Anterior cingulate cortex (tissue), 58 donors: ENCODE data around the gene PARD3B.
A peak's percentile ranks its signal among the peaks of the same experiment; 100 is the strongest.

Experiments
- DNase-seq, 58 donors: peaks; one replicate each; lab custom pipeline; 2025; lab: John Stamatoyannopoulos, UW

Gene PARD3B

GRCh38 chr2:204877691-204878090 lies 332.4 kb downstream of the PARD3B start:
- DNase-seq = no peak

DNA sequence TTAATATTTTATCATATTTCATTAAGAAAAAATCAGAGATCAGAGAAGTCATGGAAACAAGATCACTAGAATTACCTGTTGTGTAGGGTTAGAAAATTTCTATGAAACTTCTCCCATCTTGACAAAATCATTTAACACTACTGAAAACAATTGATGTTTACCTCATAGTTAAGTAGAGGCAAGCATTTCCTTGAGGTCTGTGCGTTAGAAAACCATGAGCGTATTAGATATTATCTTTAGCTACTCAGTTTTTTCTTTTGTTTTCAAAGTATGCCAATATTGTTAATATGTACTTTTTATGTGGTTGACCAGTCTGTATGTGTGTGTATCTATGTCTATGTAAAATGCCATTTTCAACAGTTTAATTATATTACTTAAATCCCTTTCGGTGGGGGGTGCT lies 335.7 kb downstream of the PARD3B start:
- DNase-seq = no peak

DNA sequence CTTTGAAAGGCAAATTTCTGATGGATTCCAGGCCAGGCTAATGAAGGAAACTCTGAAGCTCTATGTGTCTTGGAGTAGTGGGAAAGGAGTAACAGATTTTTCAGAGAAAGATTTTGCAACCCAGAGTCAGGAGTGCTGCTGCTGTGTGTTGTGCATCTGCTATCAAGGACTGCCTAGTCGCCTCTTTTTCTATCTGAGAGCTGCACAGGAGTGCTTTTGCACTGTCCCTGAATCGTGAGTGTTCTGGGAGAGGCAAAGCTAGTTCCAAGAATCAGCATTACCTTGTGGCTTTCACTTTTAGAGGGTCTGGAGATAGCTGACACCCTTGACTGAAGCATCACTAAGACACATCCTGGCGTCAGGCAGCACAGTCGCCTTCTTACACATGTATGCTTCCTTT lies 336.4 kb downstream of the PARD3B start:
- DNase-seq = peak in 3 of 58 donors; percentile 7 to 35 (median 15)

DNA sequence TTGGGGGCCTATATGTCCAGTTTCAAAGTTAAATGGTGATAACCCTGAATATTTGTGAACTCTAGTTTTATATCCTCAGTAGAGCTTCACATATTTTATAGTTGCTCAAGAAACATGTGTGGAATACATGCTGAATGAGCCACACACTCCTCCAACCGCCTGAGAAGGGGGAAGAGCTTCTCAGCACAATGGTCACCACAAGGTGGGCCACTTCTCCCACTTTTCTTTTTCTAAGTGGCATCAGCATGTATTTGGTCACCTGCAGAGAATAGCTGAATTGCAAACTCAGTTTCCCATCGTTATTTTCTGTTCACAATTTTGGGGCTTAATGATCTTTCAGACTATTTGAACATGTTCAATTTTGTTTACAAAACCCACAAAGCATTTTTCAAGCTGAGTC lies 340.5 kb downstream of the PARD3B start:
- no peak for DNase-seq

- no peak for DNase-seq
Observed at GRCh38 chr2:204886713-204887112, 341.4 kb downstream of the PARD3B start.

- DNase-seq = peak in 1 of 58 donors; percentile 2
Observed at GRCh38 chr2:204888222-204888621, 342.9 kb downstream of the PARD3B start.

GRCh38 chr2:204890680-204891079 lies 345.4 kb downstream of the PARD3B start:
- DNase-seq = no peak

DNA sequence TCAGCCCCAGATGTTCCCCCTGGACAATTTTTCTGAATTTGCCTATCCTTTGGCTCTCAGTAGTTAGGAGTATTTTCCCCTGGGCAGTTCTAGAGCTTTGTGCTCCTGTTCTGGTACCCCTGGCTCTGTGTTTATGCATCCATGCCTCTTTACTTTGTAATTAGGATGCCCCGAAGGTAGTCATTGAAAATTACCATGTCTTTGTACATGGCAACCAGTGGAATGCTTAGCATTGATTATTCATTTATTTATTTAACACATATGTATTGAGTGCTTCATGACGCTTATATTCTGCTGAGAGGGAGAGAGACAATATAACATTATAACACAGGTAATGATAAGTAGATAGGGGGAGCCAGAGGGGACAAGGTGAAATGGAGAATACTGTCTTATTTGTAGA lies 346.5 kb downstream of the PARD3B start:
- DNase-seq = no peak

GRCh38 chr2:204892506-204893255 lies 347.4 kb downstream of the PARD3B start:
- no peak for DNase-seq

DNA sequence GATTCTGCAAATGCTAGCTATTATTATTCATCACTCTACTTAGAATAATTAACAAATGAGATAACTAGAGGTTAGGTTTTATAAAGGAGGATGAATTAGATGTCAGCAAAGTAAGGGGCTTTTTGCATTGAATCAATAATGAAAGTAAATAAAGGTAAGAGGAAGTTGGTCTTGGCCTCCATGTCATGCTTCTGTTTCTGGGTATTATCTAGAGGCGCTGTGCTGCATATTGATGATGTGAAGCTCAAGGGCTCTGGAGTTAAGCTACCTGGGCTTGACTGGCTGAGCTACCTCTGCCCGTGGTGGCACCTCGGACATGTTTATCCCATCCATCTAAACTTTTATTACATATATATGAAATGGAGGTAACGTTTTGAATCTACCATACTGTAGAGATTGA lies 350.9 kb downstream of the PARD3B start:
- DNase-seq = no peak

DNA sequence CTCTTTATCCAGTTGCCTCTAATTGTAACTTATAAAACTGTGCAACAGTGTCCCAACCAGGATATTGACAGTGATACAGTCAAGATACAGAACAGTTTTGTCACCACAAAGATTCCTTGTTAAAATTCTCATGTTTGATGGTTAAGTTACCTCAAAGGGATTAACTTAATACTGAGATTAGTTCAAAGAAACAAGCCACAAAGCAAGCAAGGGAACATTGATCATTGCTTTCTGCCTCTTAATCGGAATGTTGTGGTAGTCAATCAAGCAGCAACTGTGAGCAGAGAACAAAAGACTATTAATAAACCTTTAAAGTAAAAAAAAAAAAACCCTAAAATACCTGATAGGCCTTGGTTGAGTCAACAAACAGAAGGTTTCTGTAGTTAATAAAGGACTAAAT lies 352.3 kb downstream of the PARD3B start:
- DNase-seq = no peak

GRCh38 chr2:204898928-204899640 lies 353.8 kb downstream of the PARD3B start:
- no peak for DNase-seq

- no peak for DNase-seq
Observed at GRCh38 chr2:204899983-204900382, 354.7 kb downstream of the PARD3B start.

- DNase-seq = no peak
Observed at GRCh38 chr2:204900487-204900886, 355.2 kb downstream of the PARD3B start.

DNA sequence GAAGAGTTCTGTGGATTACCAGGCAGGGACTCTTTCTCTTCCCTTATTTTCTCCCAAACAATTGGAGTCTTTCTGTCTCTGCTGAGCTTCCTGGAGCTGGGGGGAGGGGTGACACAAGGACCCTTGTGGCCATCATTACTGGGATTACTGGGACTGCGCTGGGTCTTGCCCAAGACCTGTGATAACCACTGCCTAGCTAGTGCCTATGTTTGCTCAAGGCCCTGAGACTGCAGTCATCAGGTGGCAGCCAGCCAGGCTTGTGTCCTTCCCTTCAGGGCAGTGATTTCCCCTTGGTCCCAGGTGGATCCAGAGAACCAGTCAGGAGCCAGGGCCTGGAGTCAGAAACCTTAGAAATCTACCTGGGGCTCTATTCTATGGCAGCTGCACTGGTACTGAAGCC lies 355.6 kb downstream of the PARD3B start:
- no peak for DNase-seq

GRCh38 chr2:204901591-204901990 lies 356.3 kb downstream of the PARD3B start:
- no peak for DNase-seq

GRCh38 chr2:204909791-204910190 lies 364.5 kb downstream of the PARD3B start:
- DNase-seq = no peak

GRCh38 chr2:204913312-204913711 lies 368.0 kb downstream of the PARD3B start:
- DNase-seq = no peak

GRCh38 chr2:204913854-204914464 lies 368.7 kb downstream of the PARD3B start:
- no peak for DNase-seq

DNA sequence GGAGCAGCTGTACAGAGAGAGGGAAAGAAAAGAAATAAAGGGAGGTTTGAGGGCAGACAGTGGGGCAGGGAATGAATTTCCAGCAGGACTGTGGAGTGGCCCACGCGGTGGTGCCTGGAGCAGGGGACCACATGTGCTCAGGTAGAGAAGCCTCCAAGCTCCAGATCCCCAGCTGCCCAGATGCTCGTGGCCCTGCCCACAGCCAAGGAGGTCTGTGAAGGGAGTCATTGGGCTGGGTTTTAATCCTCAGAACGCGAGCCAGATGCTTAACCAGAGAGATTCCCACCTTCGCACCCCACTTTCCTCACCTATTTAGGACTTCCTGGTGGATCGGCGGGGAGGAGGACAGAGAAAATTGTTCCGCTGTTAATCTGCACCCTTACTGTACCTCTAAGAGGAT lies 369.4 kb downstream of the PARD3B start:
- no peak for DNase-seq

- DNase-seq = no peak
Observed at GRCh38 chr2:204917089-204917701, 371.9 kb downstream of the PARD3B start.
